Measurements from ENCODE around the gene PRR16.

Gene PRR16

GRCh38 chr5:120517607-120518252 is 53.6 kb downstream of the PRR16 start:
- H3K36me3 Mint-ChIP-seq (ENCODE audit: low read depth): no peaks in the 10 kb centered on the region
- H3K4me1 Mint-ChIP-seq: no peaks in the 10 kb centered on the region

GRCh38 chr5:120518581-120518980 is 54.5 kb downstream of the PRR16 start:
- DNase-seq (no peak), ATAC-seq (no peak)
- Mint-ChIP-seq H3K9me3 (no peaks in the 10 kb centered on the region), H3K4me1 (no peaks in the 10 kb centered on the region), H3K27ac (no peak overlapping the region), H3K36me3 (ENCODE audit: low read depth) (no peaks in the 10 kb centered on the region), H3K27me3 (no peaks in the 10 kb centered on the region), H3K4me3 (no peak overlapping the region)

More at GRCh38 chr5:120517607-120518252, 53.6 kb downstream of the PRR16 start:
- H3K27me3 Mint-ChIP-seq: no peaks in the 10 kb centered on the region
- ATAC-seq (no peak), DNase-seq (no peak)
- no peak overlapping the region for H3K4me3 Mint-ChIP-seq
- H3K27ac Mint-ChIP-seq: no peak overlapping the region
- no peaks in the 10 kb centered on the region for H3K9me3 Mint-ChIP-seq

GRCh38 chr5:120527251-120527650 is 63.2 kb downstream of the PRR16 start:
- H3K36me3 Mint-ChIP-seq (ENCODE audit: low read depth): no peaks in the 10 kb centered on the region
- H3K4me3 Mint-ChIP-seq: no peak overlapping the region
- ATAC-seq (no peak), DNase-seq (no peak)
- H3K27ac Mint-ChIP-seq: no peak overlapping the region
- no peaks in the 10 kb centered on the region for H3K4me1 Mint-ChIP-seq
- H3K27me3 Mint-ChIP-seq: no peaks in the 10 kb centered on the region
- peaks cover 5% of the 10 kb centered on the region for H3K9me3 Mint-ChIP-seq

- no peak for ATAC-seq
- no peak for DNase-seq
Observed at GRCh38 chr5:120528609-120529008, 64.5 kb downstream of the PRR16 start.

GRCh38 chr5:120529386-120529785 is 65.3 kb downstream of the PRR16 start:
- Mint-ChIP-seq H3K36me3 (ENCODE audit: low read depth) (no peaks in the 10 kb centered on the region), H3K27ac (no peak overlapping the region), H3K27me3 (no peaks in the 10 kb centered on the region), H3K4me3 (no peak overlapping the region), H3K4me1 (no peaks in the 10 kb centered on the region), H3K9me3 (peaks cover 5% of the 10 kb centered on the region)
- ATAC-seq (no peak), DNase-seq (no peak)

More at GRCh38 chr5:120528609-120529008, 64.5 kb downstream of the PRR16 start:
- H3K9me3 Mint-ChIP-seq: peaks cover 5% of the 10 kb centered on the region
- H3K4me1 Mint-ChIP-seq: no peaks in the 10 kb centered on the region
- no peak overlapping the region for H3K4me3 Mint-ChIP-seq
- H3K36me3 Mint-ChIP-seq (ENCODE audit: low read depth): no peaks in the 10 kb centered on the region
- H3K27me3 Mint-ChIP-seq: no peaks in the 10 kb centered on the region
- H3K27ac Mint-ChIP-seq: no peak overlapping the region

- Mint-ChIP-seq H3K36me3 (ENCODE audit: low read depth) (no peaks in the 10 kb centered on the region), H3K9me3 (peaks cover 5% of the 10 kb centered on the region), H3K4me1 (no peaks in the 10 kb centered on the region), H3K27ac (no peak overlapping the region), H3K27me3 (no peaks in the 10 kb centered on the region), H3K4me3 (no peak overlapping the region)
- ATAC-seq (no peak), DNase-seq (no peak)
Observed at GRCh38 chr5:120531215-120531614, 67.1 kb downstream of the PRR16 start.

GRCh38 chr5:120532835-120533234 is 68.7 kb downstream of the PRR16 start:
- H3K27ac Mint-ChIP-seq: no peak overlapping the region
- no peak overlapping the region for H3K4me3 Mint-ChIP-seq

GRCh38 chr5:120533581-120533980 is 69.5 kb downstream of the PRR16 start:
- DNase-seq (no peak), ATAC-seq (no peak)
- Mint-ChIP-seq H3K4me3 (no peak overlapping the region), H3K4me1 (no peaks in the 10 kb centered on the region), H3K27ac (no peak overlapping the region), H3K27me3 (no peaks in the 10 kb centered on the region), H3K9me3 (no peaks in the 10 kb centered on the region), H3K36me3 (ENCODE audit: low read depth) (no peaks in the 10 kb centered on the region)

More at GRCh38 chr5:120532835-120533234, 68.7 kb downstream of the PRR16 start:
- DNase-seq (no peak), ATAC-seq (no peak)
- peaks cover 5% of the 10 kb centered on the region for H3K9me3 Mint-ChIP-seq
- no peaks in the 10 kb centered on the region for H3K4me1 Mint-ChIP-seq
- H3K27me3 Mint-ChIP-seq: no peaks in the 10 kb centered on the region
- H3K36me3 Mint-ChIP-seq (ENCODE audit: low read depth): no peaks in the 10 kb centered on the region

GRCh38 chr5:120535900-120536299 is 71.8 kb downstream of the PRR16 start:
- Mint-ChIP-seq H3K27ac (no peak overlapping the region), H3K27me3 (no peaks in the 10 kb centered on the region), H3K36me3 (ENCODE audit: low read depth) (no peaks in the 10 kb centered on the region), H3K4me3 (no peak overlapping the region), H3K4me1 (no peaks in the 10 kb centered on the region), H3K9me3 (no peaks in the 10 kb centered on the region)
- no peak for DNase-seq
- no peak for ATAC-seq

GRCh38 chr5:120538149-120538548 is 74.0 kb downstream of the PRR16 start:
- Mint-ChIP-seq H3K27ac (no peak overlapping the region), H3K4me1 (no peaks in the 10 kb centered on the region), H3K4me3 (no peak overlapping the region), H3K9me3 (no peaks in the 10 kb centered on the region), H3K27me3 (no peaks in the 10 kb centered on the region), H3K36me3 (ENCODE audit: low read depth) (no peaks in the 10 kb centered on the region)
- DNase-seq (no peak), ATAC-seq (no peak)

- H3K4me1 Mint-ChIP-seq: no peaks in the 10 kb centered on the region
- no peak overlapping the region for H3K4me3 Mint-ChIP-seq
- H3K36me3 Mint-ChIP-seq (ENCODE audit: low read depth): no peaks in the 10 kb centered on the region
- ATAC-seq (no peak), DNase-seq (no peak)
- H3K27me3 Mint-ChIP-seq: no peaks in the 10 kb centered on the region
- no peak overlapping the region for H3K27ac Mint-ChIP-seq
- H3K9me3 Mint-ChIP-seq: no peaks in the 10 kb centered on the region
Observed at GRCh38 chr5:120538644-120539043, 74.5 kb downstream of the PRR16 start.

GRCh38 chr5:120539471-120539870 is 75.4 kb downstream of the PRR16 start:
- Mint-ChIP-seq H3K36me3 (ENCODE audit: low read depth) (no peaks in the 10 kb centered on the region), H3K4me3 (no peak overlapping the region), H3K27ac (no peak overlapping the region), H3K4me1 (no peaks in the 10 kb centered on the region), H3K27me3 (no peaks in the 10 kb centered on the region), H3K9me3 (no peaks in the 10 kb centered on the region)
- no peak for ATAC-seq
- no peak for DNase-seq

- DNase-seq: no peak
- no peaks in the 10 kb centered on the region for H3K36me3 Mint-ChIP-seq (ENCODE audit: low read depth)
- no peak overlapping the region for H3K4me3 Mint-ChIP-seq
- no peaks in the 10 kb centered on the region for H3K27me3 Mint-ChIP-seq
- ATAC-seq: no peak
- no peak overlapping the region for H3K27ac Mint-ChIP-seq
- H3K9me3 Mint-ChIP-seq: no peaks in the 10 kb centered on the region
- H3K4me1 Mint-ChIP-seq: no peaks in the 10 kb centered on the region
Observed at GRCh38 chr5:120540097-120540496, 76.0 kb downstream of the PRR16 start.

- Mint-ChIP-seq H3K4me1 (no peaks in the 10 kb centered on the region), H3K27ac (no peak overlapping the region), H3K27me3 (no peaks in the 10 kb centered on the region), H3K36me3 (ENCODE audit: low read depth) (no peaks in the 10 kb centered on the region), H3K4me3 (no peak overlapping the region), H3K9me3 (no peaks in the 10 kb centered on the region)
- ATAC-seq: no peak
- no peak for DNase-seq
Observed at GRCh38 chr5:120544043-120544442, 79.9 kb downstream of the PRR16 start.

GRCh38 chr5:120545007-120545406 is 80.9 kb downstream of the PRR16 start:
- Mint-ChIP-seq H3K27ac (no peak overlapping the region), H3K27me3 (no peaks in the 10 kb centered on the region), H3K4me3 (no peak overlapping the region), H3K36me3 (ENCODE audit: low read depth) (no peaks in the 10 kb centered on the region), H3K9me3 (no peaks in the 10 kb centered on the region), H3K4me1 (no peaks in the 10 kb centered on the region)
- ATAC-seq (no peak), DNase-seq (no peak)

GRCh38 chr5:120545951-120546350 is 81.9 kb downstream of the PRR16 start:
- no peaks in the 10 kb centered on the region for H3K4me1 Mint-ChIP-seq
- H3K9me3 Mint-ChIP-seq: no peaks in the 10 kb centered on the region
- ATAC-seq (no peak), DNase-seq (no peak)
- no peaks in the 10 kb centered on the region for H3K27me3 Mint-ChIP-seq
- no peak overlapping the region for H3K27ac Mint-ChIP-seq
- no peaks in the 10 kb centered on the region for H3K36me3 Mint-ChIP-seq (ENCODE audit: low read depth)
- no peak overlapping the region for H3K4me3 Mint-ChIP-seq
